GM20431 (cell line): ENCODE data around the gene AGBL4.

ENCODE experiments used
- in situ Hi-C: fragments of 300-500 bp; cut with MseI, MboI; formaldehyde crosslinking; loops from one replicate; pipeline ENCODE4 v1.15.0; 2020; ENCODE audit warnings: low sequenced_read_pairs; ENCODE audit not compliant: unreplicated experiment

The AGBL4 gene

DNA sequence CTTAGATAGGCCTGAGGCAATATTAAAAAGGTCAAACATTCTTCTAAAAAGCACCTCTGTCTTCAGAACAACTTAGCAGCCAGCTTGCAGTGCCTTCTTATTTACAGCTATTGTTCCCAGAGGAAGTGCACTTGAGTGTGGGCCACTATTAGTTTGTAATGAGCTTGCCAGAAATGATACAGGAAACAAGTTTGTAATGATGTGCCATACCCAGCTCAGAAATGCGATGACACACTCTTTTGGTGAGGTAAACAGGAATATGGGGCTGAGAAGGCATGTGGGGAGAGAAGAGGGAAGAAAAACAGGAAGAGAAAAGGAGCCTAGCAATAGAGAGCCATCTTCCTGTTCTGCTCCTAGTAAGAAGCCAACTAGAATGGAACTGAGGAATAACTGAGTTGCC lies 295.4 kb downstream of the AGBL4 start:
- in situ Hi-C loops: no loop called here

DNA sequence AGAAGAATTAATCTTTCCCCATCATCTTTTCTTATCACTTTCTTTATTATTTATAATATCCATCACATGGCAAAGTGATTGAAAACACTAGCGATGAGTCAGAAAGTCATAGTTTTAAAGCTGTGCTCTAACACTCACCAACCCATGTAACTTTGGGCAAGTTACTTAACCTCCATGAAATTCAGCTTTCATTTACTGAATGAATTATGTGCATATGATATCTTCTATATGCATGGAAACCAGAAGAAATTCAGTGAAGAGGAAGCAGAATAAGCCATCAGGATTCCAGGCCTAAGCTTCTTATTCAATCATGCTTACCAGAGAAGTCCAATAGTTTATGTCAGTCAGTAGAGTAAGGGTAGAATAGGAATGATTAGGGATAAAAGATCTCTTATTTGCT lies 300.1 kb downstream of the AGBL4 start:
- in situ Hi-C loops: no loop called here

DNA sequence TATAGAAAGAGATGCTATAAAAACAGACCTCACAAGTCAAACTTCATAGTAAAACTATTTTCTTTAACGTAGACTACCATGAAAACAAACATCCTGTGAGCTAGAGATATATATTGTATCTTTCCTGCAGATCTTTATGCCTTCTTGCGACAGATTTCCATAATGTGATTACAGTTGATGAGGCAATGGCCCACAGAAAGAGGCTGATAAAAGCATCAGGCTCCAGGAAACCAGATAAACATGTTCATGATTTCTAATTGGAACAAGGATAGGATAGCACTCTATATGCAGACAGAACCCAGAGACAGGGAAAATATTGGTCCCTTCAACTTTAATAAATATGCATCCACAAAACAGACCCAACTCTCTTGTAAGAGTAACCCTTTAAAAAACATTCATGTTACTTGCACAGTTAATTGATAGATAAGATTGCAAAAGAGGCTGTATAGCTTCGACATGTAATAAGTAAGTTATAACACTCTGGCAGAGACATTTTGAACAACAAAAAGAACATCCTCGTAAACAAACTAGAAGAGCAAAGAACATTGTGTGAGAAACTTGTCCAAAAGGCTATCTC lies 329.4 kb downstream of the AGBL4 start:
- in situ Hi-C loops: no loop called here

DNA sequence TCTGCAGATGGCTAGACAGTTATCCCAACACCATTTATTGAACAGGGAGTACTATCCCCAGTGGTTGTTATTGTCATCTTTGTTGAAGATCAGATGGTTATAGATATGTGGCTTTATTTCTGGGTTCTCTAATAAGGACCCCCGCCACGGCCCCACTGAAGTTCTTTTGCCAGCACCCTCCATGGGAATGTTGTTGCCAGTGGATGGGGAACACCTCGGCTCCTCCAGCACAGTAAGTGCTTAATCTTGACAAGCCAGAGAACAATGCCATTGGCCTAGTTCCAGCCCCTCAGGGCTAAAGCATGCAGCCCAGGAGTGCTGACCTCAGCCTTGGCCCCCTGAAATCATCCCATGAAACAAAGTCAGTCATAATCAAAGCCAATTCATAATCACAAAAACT lies 337.6 kb downstream of the AGBL4 start:
- in situ Hi-C loops: no loop called here

DNA sequence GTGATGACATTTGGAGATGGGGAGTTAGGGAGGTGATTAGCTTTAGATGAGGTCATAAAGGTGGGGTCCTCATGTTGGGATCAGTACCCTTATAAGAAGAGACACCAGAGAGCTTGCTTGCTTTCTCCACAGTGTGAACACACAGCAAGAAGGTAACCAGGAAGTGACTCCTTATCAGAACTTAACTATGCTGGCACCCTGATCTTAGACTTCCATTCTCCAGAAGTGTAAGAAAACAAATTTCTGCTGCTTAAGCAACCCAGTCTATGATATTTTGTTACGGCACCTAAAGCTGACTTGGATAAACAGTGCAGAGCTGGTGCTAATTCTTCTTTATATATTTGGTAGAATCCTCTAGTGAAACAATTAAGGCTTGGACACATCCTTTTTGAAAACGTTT lies 346.0 kb downstream of the AGBL4 start:
- in situ Hi-C loops: no loop called here

DNA sequence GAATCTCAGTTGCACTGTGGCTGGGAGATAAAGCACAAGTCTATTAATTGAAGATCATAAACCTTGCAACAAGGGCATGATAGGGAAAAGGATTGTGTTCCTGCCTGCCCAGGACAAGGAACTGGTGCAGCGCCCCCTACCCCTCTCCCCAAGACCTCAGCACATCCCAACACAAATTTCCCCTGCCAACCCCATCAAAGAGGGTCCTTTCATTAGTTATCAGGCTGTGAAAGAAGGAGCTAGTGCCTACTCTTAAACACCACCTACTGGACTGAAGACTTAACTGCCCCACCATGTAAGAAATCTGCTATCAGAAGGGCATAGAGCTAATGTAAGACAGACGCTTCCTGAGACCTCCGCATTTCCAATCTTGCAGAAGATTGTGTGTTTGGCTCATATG lies 372.6 kb downstream of the AGBL4 start:
- in situ Hi-C loops: no loop called here

DNA sequence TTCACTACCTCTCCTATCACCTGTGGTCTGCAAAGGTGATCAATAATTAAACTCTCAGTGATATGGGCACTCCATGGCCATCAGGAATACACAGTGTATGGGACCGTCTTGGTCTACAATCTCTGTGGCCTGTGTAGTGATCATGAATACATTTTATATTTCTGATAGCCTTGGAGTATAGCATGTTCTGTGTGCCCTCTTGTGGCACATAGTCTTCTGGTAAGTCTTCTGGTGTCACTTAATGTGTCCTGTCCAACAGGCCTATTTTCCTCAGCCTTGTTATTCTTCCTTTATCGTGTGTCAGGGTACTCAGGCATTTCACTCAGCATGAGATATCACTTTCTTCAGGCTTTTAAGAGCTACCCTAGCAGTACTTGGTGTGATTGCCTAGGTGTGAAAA lies 393.6 kb downstream of the AGBL4 start:
- in situ Hi-C loops: no loop called here

DNA sequence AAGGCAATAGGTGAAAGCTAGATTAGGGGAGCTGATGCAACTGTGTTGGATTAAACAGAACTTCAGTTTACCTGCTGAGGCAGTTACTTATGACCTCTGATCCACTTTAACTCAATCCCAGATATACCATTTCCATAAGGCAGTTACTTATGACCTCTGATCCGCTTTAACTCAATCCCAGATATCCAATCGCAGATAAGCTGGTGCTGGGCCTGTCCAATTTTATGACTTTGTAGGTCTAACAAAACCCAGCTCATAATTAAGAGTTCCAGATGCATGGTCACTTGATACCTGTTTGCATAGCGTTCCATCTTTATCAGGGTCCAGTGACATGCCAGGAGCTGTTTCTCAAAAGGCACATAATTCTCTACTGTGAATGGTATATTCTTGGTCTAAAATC lies 396.0 kb downstream of the AGBL4 start:
- in situ Hi-C loops: no loop called here

DNA sequence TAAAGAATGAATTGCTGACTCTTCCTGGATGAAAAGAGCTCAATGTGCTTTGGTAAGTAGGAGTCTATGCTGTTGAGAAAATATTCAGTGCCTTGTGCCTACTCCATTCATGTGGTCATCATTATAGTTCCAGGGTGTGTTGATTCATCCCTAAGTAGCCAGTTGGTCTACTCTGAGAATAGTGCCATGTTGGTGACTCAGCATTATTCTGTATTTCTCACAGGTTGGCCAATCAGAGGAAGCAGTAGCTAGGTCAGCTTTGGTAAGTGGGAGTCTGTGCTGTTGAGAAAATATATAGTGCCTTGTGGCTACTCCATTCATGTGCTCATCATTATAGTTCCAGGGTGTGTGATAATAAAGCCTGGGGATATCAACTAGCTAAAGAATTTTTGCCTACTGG lies 397.3 kb downstream of the AGBL4 start:
- in situ Hi-C loops: no loop called here

DNA sequence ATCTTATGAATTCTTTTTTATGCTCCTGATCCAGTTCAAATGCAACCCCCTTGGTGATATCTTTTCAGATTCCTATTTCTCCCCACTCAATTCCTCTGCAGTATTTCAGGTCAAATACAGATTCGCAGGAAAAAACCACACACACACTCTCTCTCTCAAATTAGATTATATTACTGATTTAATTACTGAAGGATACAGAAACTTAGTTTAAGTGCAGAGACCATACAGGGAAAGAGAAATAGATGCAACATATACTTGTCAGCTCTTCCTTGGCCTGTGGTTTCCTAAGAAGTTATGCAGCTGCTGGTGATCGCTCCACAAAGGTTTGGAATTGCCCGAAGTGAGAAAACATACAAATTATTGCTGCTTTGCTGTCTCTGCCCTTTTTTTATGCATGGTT lies 400.9 kb downstream of the AGBL4 start:
- in situ Hi-C loops: no loop called here

DNA sequence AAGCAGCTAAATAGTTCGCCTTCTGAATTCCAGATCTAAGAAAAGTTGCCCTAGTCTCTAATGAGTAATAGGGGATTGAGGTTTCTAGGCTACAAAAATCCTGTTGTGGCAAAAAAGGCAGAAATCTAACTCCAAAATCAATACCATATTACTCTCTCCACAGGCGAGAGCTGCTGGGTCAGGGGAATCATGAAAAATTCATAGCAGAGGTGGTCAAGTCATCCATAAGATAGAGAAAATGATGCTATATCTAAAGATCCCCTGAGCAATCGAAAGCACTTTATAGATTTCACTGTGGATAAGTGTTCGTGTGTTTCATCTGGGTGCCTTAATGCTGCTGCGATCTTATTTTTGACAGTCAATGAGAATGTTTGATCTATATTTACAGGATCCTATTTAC lies 417.7 kb downstream of the AGBL4 start:
- in situ Hi-C loops: no loop called here

DNA sequence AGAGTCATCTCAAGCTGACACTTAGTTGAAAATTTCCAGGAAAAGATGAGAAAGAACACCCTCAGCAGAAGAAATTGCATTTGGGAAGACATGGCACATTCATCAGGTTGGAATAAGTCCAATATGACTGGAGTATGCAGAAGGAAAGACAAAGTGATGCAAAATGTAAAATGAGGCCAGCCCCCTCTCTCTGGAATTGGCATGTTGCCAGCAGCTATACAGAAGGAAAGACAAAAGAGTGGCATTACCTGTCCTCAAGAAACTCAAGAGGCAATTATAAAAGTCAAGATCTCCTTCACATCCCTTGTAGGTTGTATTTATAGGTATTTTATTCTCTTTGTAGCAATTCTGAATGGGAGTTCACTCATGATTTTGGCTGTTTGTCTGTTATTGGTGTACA lies 426.3 kb downstream of the AGBL4 start:
- in situ Hi-C loops: no loop called here

DNA sequence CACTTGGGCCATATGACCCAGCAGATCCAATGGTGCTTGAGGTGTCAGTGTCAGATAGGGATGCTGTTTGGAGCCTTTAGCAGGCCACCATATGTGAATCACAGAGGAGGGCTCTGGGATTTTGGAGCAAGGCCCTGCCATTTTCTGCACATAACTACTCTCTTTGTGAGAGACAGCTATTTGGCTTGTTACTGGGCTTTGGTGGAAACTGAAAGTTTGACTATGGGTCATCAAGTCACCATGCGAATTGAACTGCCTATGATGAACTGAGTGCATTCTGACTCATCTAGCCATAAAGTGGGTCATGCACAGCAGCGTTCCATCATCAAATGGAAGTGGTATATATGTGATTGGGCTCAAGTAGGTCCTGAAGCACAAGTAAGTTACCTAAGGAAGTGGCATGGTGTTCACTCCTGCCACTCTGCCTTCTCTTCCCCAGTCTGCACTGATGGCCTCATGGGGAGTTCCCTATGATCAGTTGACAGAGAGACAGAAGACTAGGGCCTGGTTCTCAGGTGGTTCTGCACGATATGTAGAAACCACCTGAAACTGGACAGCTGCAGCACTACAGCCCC lies 447.3 kb downstream of the AGBL4 start:
- in situ Hi-C loops: no loop called here

DNA sequence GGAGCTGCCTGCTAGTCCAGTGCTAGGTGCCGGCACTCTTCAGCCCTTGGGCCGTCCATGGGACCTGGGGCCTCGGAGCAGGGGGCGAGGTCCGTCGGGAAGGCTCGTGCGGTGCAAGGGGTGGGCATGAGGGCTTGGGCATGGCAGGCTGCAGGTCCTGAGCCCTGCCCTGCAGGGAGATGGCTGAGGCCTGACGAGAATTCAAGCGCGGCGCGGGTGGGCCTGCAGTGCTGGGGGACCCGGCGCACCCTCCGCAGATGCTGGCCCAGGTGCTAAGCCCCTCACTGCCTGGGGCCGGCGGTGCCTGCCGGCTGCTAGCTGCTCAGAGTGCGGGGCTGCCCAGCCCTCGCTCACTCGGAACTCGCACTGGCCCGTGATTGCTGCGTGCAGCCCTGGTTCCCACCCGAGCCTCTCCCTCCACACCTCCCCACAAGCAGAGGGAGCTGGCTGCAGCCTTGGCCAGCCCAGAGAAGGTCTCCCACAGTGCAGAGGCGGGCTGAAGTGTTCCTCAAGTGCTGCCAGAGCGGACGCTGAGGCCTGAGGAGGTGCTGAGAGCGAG lies 467.0 kb downstream of the AGBL4 start:
- in situ Hi-C loops: no loop called here

DNA sequence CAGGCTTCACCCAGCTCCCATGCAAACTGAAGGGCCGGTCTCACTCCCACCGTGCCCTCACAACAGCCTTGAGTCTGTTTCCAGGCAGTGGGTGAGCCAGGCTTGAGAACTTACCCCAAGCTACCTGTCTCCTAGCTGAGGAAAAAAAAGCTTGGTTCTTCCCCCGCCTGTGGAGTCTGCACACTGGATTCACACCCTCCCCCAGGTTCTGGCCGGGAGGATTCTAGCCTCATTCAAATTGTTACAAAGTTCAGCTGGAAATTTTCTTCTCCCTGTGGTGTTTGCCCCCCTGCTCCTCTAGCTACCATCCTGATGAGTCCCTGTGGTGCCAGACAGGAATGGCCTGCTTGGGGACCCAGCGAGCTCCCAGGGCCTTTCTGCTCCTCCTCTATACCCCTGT lies 471.7 kb downstream of the AGBL4 start:
- in situ Hi-C loops: no loop called here

DNA sequence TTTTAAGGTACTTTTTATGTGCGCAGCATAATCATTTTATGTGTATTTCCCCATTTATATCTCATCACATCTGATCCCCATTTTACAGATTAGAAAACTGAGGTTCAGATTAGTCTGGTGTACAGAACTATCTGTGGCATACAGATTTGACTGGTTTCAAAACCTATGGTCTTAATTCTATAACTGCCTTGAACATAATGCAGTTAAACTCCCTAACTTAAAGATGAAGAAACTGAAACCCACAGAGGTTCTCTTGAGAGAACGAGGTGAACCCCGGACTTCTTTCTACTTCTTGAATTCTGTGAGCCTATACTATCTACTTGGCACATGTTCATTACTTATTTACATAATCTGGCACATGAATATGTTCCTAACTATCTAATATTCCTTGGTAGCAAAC lies 479.1 kb downstream of the AGBL4 start:
- in situ Hi-C loops: no loop called here

DNA sequence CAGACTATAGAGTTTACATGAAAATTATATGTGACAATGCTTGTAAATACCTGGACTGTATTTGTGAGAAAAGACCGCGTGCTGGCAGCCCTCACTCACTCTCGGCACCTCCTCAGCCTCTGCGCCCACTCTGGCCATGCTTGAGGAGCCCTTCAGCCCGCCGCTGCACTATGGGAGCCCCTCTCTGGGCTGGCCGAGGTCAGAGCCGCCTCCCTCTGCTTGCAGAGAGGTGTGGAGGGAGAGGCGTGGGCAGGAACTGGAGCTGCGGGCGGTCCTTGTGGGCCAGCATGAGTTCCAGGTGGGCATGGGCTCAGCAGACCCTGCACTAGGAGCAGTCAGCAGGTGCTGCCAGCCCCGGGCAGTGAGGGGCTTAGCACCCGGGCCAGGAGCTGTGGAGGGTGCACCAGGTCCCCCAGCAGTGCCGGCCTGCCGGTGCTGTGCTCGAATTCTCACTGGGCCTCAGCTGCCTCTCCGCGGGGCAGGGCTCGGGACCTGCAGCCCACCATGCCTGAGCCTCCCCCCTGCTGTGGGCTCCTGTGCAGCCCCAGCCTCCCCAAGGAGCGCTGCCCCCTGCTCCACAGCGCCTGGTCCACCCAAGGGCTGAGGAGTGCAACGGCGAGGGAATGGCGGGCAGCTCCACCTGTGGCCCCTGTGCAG lies 482.5 kb downstream of the AGBL4 start:
- in situ Hi-C loops: no loop called here

DNA sequence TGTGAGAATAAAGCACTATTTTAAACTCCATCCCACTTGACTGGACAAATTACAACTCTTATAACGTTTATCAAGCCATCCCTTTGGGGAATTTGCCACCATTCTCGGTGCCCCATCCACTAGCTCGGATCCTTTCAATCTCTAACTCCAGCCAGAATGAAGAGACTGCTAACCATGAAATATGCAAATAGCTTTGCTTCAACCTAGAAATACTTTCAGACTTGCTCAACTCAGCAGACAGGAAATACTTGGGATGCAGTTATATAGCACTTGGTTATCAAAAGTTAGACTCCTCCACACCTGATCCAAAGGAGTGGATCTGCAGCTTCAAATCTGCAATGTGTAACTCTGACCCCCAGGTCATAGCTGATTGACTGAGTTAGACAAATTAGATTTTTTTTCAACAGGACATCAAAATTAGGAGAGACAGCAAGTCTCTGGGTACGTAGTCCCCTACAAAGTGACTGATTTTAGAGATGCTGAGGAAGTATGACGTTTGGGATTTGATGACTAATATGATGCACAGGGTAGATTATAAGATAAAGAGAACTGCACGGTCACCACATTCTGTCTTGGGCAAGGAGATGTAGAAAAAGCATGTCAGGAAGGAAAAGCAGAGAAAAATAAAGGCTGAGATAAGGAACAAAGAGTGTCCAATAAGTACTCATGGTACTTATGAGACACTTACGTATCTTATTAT lies 496.0 kb downstream of the AGBL4 start:
- in situ Hi-C loops: no loop called here

DNA sequence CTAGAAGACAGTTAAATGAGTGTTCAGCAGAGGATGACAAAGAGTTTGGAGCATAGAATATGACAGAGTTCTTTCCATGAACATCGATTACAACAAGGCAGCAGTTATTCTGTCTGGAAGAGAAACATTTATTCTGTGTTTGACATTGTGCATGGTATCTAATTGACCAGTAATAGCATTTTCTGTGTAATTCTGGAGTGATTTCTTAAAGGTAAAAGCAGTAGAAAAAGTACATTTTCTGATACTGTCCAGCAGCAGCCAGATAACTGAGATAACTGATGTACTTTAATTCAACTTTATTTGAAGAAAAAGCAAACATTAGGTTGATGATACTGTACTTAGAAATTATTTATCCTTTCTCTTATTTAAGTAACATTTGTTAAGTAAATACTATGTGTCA lies 497.1 kb downstream of the AGBL4 start:
- in situ Hi-C loops: no loop called here

DNA sequence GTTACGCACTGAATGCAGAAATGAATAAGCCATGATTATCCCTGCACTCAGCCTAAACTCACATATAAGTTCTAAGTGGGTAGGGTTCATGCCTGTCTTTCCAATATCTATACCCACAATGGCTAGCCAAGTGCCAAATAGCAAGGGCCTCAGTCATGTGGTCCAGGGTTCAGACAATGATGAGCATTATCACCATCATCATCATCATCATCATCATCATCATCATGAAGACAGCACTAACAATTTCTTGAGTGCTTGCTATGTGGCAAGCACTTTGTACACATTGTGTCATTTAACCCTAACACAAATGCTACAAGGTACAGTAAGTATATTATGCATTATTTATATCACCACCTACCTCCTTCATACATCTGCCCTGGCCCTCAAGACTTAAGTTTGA lies 500.0 kb downstream of the AGBL4 start:
- in situ Hi-C loops: no loop called here

DNA sequence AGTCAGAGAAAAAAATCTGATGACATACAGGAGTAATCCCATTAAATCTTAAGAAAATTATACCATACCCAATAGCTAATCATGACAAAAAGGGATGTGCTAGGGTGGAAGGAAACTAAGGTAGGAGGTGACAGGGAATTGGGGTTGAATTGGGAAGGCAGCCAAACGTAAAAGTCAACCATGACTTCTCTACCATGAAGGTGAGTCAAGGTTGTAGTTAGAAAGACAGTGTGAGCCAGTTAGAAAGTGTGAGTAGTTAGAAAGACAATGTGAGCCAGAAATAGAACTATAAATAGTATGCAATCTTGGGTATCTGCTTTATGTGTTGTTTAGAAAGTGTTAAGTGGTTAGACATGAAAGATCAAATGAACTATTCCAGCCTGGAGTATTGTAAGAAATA lies 556.8 kb downstream of the AGBL4 start:
- in situ Hi-C loops: no loop called here
